Endothelial cell of umbilical vein (primary cell): ENCODE data around the gene MIPEP. TPM values are rescaled to one million over a fixed set of nuclear protein-coding genes. Genes with fewer than 3 reads are reported as not detected.

Source experiments
- BruUV-seq: library from RNA; stranded (reverse); fragments of 400-500 nt; replicated peaks from 2 replicates; lab custom pipeline; 2021; lab: Mats Ljungman, UMichigan
- CTCF ChIA-PET: fragments of 300-600, 350-600 bp; sonication (Branson Sonifier 250); formaldehyde crosslinking; loops from one replicate; lab custom pipeline; 2021; ENCODE audit warnings: antibody characterized with exemption, inconsistent platforms; lab: Charles Lee
- POLR2A ChIA-PET: fragments of 300-600, 350-600 bp; sonication (Branson Sonifier 250); formaldehyde crosslinking; loops from one replicate; lab custom pipeline; 2021; ENCODE audit warnings: antibody characterized with exemption, inconsistent platforms; lab: Charles Lee
- DNase-seq: peaks from one replicate; pipeline ENCODE4 v3.0.0-alpha.2; 2011; ENCODE audit warnings: low read depth, low spot score
- FAIRE-seq: peaks from 2 replicates; lab custom pipeline; 2011; peaks lifted over from hg19 to GRCh38; lab: Jason Lieb, UNC
- H2AFZ ChIP-seq: 2 replicates; pipeline ENCODE4 v1.6.0; 2012; ENCODE audit warnings: low read depth, low read length, control low read depth, inconsistent platforms
- H3K27ac ChIP-seq: 2 replicates; pipeline ENCODE4 v1.5.1; 2011; ENCODE audit warnings: low read depth, mild to moderate bottlenecking, control low read depth, low read length, moderate library complexity; ENCODE audit not compliant: insufficient read depth
- H3K27me3 ChIP-seq, 2 experiments: 2 replicates each; pipeline versions ENCODE4 v1.6.0 to v1.6.1; 2011; ENCODE audit warnings: low read length in 2 of 2, mixed read lengths in 1 of 2; ENCODE audit not compliant: control insufficient read depth in 2 of 2, insufficient read depth in 2 of 2
- H3K36me3 ChIP-seq, 2 experiments: 2 replicates in 1 of 2; 3 replicates in 1 of 2; pipeline ENCODE4 v1.5.1; 2011; ENCODE audit warnings: low read length in 2 of 2, mild to moderate bottlenecking in 1 of 2, moderate library complexity in 1 of 2; ENCODE audit not compliant: control insufficient read depth in 2 of 2, insufficient read depth in 2 of 2; ENCODE audit errors: extremely low read depth in 1 of 2
- H3K4me1 ChIP-seq: 3 replicates; pipeline ENCODE4 v1.5.1; 2011; ENCODE audit warnings: mild to moderate bottlenecking, low read length; ENCODE audit not compliant: control insufficient read depth, insufficient read depth; ENCODE audit errors: extremely low read depth
- H3K4me2 ChIP-seq: 2 replicates; pipeline ENCODE4 v1.6.1; 2011; ENCODE audit warnings: low read length, control low read depth, mixed read lengths; ENCODE audit not compliant: insufficient read depth
- H3K4me3 ChIP-seq, 3 experiments: fragments of 200-600 bp in 1 of 3; sonication (generic), shearing (Covaris generic) in 1 of 3; replicated peaks in 1 of 3; 2 replicates each; pipeline ENCODE4 v1.5.1; 2011 to 2016; ENCODE audit warnings: control low read depth in 3 of 3, low read length in 3 of 3, mild to moderate bottlenecking in 2 of 3, inconsistent platforms in 1 of 3, low read depth in 1 of 3, moderate library complexity in 1 of 3; ENCODE audit not compliant: insufficient read depth in 1 of 3
- H3K79me2 ChIP-seq: 2 replicates; pipeline ENCODE4 v1.6.0; 2012; ENCODE audit warnings: low read length, inconsistent platforms; ENCODE audit not compliant: control insufficient read depth, insufficient read depth
- H3K9ac ChIP-seq: replicated peaks from 2 replicates; pipeline ENCODE3; 2011; ENCODE audit warnings: low read length, control low read depth; ENCODE audit not compliant: insufficient read depth; ENCODE audit errors: extremely low read depth
- H3K9me1 ChIP-seq: replicated peaks from 3 replicates; pipeline ENCODE4 v1.6.0; 2011; ENCODE audit warnings: mild to moderate bottlenecking, low read length; ENCODE audit not compliant: control insufficient read depth, insufficient read depth; ENCODE audit errors: extremely low read depth
- H3K9me3 ChIP-seq: replicated peaks from 2 replicates; pipeline ENCODE4 v1.5.1; 2012; ENCODE audit warnings: low read length, inconsistent platforms; ENCODE audit not compliant: control insufficient read depth, insufficient read depth
- H4K20me1 ChIP-seq: replicated peaks from 2 replicates; pipeline ENCODE3; 2011; ENCODE audit warnings: mild to moderate bottlenecking, low read length; ENCODE audit not compliant: control insufficient read depth, insufficient read depth; ENCODE audit errors: extremely low read depth
- EZH2 ChIP-seq: IDR thresholded peaks from 2 replicates; pipeline ENCODE4 v1.6.1; 2012; ENCODE audit warnings: borderline replicate concordance, low read depth, mild to moderate bottlenecking, moderate library complexity, low read length, inconsistent platforms; ENCODE audit not compliant: severe bottlenecking
- FOS ChIP-seq: IDR thresholded peaks from 2 replicates; pipeline ENCODE4 v1.6.1; 2011; ENCODE audit warnings: mild to moderate bottlenecking, low read length, moderate library complexity, borderline replicate concordance; ENCODE audit not compliant: insufficient read depth
- GATA2 ChIP-seq: IDR thresholded peaks from 2 replicates; pipeline ENCODE4 v1.7.0; 2011; ENCODE audit warnings: low read depth, mild to moderate bottlenecking, moderate library complexity, mixed read lengths, low read length; ENCODE audit not compliant: insufficient read length, insufficient read depth
- JUN ChIP-seq: IDR thresholded peaks from 2 replicates; pipeline ENCODE4 v1.6.1; 2011; ENCODE audit warnings: borderline replicate concordance, low read depth; ENCODE audit not compliant: insufficient read length, insufficient read depth
- MAX ChIP-seq: IDR thresholded peaks from 2 replicates; pipeline ENCODE4 v1.6.1; 2011; ENCODE audit not compliant: insufficient read depth, insufficient read length
- MYC ChIP-seq: IDR thresholded peaks from one replicate; pipeline ENCODE4 v1.6.1; 2011; ENCODE audit warnings: mild to moderate bottlenecking, low read depth, low read length
- POLR2A ChIP-seq: IDR thresholded peaks from 2 replicates; pipeline ENCODE4 v1.6.1; 2012; ENCODE audit warnings: low read depth, mild to moderate bottlenecking, control low read depth, low read length
- POLR2AphosphoS5 ChIP-seq: IDR thresholded peaks from 2 replicates; pipeline ENCODE4 v1.6.1; 2012; ENCODE audit warnings: low read depth, mild to moderate bottlenecking, control low read depth, low read length, moderate library complexity; ENCODE audit not compliant: insufficient read depth
- dilution Hi-C: fragments of 300-500 bp; cut with MboI; formaldehyde crosslinking; loops from one replicate; pipeline ENCODE4 v1.15.0; 2019; ENCODE audit warnings: low sequenced_read_pairs; ENCODE audit not compliant: extremely low pct_ligation_motif_present
- intact Hi-C: fragments of 100-400 bp; cut with micrococcal nuclease; formaldehyde crosslinking; loops from one replicate; pipeline ENCODE4 v1.10.0; 2022
- polyA plus RNA-seq, 4 experiments: library from polyadenylated mRNA; depleted of rRNA in 3 of 4; stranded (reverse) in 3 of 4; unstranded in 1 of 4; fragments of >200 nt; gene quantifications; 2 replicates each; pipeline versions ENCODE4 v1.2.1 to v1.2.3, GENCODE V29; 2011 to 2012; ENCODE audit warnings: missing spikeins in 1 of 4
- total RNA-seq: library from RNA; stranded (reverse); gene quantifications from 2 replicates; pipeline ENCODE4 v1.2.3, GENCODE V29; 2021
- TF ChIP-seq, protein P1 (sequence below), 2 donors: IDR thresholded peaks; 1 replicate in 1 of 2; 2 replicates in 1 of 2; pipeline ENCODE4 v1.5.1; 2011; ENCODE audit warnings: low read length in 2 of 2, mild to moderate bottlenecking in 2 of 2, moderate library complexity in 2 of 2, control low read depth in 1 of 2, inconsistent platforms in 1 of 2, low read depth in 1 of 2; ENCODE audit not compliant: insufficient read depth in 1 of 2; ENCODE audit errors: extremely low read depth in 1 of 2

MIPEP gene
- total and polyA plus RNA-seq, 2 donors (not counting 3 experiments of a cell fraction or from before 2014, with no cell fraction given), result 12.4 to 19.2 TPM

GRCh38 chr13:23739596-23739995 is 149.6 kb downstream of the MIPEP start:
- H2AFZ ChIP-seq, result no peak overlapping the region
- no peaks in the 10 kb centered on the region for H3K36me3 ChIP-seq
- no peak for TF ChIP-seq FOS
- TF ChIP-seq POLR2A, result no peak
- TF ChIP-seq MAX, result no peak
- no peak for TF ChIP-seq EZH2
- no peak for TF ChIP-seq POLR2AphosphoS5
- no peak for TF ChIP-seq GATA2
- TF ChIP-seq MYC, result no peak
- TF ChIP-seq, protein P1, sequence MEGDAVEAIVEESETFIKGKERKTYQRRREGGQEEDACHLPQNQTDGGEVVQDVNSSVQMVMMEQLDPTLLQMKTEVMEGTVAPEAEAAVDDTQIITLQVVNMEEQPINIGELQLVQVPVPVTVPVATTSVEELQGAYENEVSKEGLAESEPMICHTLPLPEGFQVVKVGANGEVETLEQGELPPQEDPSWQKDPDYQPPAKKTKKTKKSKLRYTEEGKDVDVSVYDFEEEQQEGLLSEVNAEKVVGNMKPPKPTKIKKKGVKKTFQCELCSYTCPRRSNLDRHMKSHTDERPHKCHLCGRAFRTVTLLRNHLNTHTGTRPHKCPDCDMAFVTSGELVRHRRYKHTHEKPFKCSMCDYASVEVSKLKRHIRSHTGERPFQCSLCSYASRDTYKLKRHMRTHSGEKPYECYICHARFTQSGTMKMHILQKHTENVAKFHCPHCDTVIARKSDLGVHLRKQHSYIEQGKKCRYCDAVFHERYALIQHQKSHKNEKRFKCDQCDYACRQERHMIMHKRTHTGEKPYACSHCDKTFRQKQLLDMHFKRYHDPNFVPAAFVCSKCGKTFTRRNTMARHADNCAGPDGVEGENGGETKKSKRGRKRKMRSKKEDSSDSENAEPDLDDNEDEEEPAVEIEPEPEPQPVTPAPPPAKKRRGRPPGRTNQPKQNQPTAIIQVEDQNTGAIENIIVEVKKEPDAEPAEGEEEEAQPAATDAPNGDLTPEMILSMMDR (IDR thresholded peaks at IDR 0.05; ENCODE audit: extremely low read depth in 1 of 2, insufficient read depth in 1 of 2, low read depth in 1 of 2, low read length in 2 of 2), result no peak
- no peak for TF ChIP-seq JUN
- H3K27ac ChIP-seq, result no peak overlapping the region
- no peak overlapping the region for H3K4me2 ChIP-seq
- DNase-seq (no peak), FAIRE-seq (no peak)
- dilution Hi-C loops, result no loop called here
- H3K79me2 ChIP-seq, result no peaks in the 10 kb centered on the region
- no peak overlapping the region for H3K4me3 ChIP-seq
- no peaks in the 10 kb centered on the region for H4K20me1 ChIP-seq
- BruUV-seq, result no TSS peak
- POLR2A ChIA-PET, result no interaction called here
- no peak overlapping the region for H3K9ac ChIP-seq
- H3K27me3 ChIP-seq, result no peaks in the 10 kb centered on the region
- H3K9me3 ChIP-seq, result no peaks in the 10 kb centered on the region
- H3K4me1 ChIP-seq, result no peaks in the 10 kb centered on the region
- intact Hi-C loops, result no loop called here
- no peaks in the 10 kb centered on the region for H3K9me1 ChIP-seq
- CTCF ChIA-PET, result interaction anchor here (0.7 to 0.9 kb wide), 2 partner anchors 8 to 21 kb away, joined by 3 read pairs; no protein-coding TSS in a partner anchor
